ENCODE measurements around the gene ANGPTL4.

GRCh38 chr19:8413629-8413995, 49.7 kb downstream of the ANGPTL4 start:
- no peak for TF ChIP-seq POLR2A (IDR thresholded peaks at IDR 0.05)
- no peak for TF ChIP-seq CTCF (IDR thresholded peaks at IDR 0.05)
- no peak for TF ChIP-seq POLR2AphosphoS5 (IDR thresholded peaks at IDR 0.05)

Data from breast epithelium (tissue), 3 donors.